Large intestine (tissue), 3 donors: ENCODE measurements around the gene EIF2B1. TPM values are rescaled to one million over a fixed set of nuclear protein-coding genes. Genes with fewer than 3 reads are reported as not detected.
A peak's percentile ranks its signal among the peaks of the same experiment; 100 is the strongest.

ENCODE experiments used
- DNase-seq, 2 donors: peaks; one replicate each; pipeline versions ENCODE4 v3.0.0 to v3.0.0-alpha.2; 2013
- H3K27ac ChIP-seq: one replicate; pipeline ENCODE4 v1.5.1; 2013; ENCODE audit warnings: low read length
- H3K27me3 ChIP-seq: 2 replicates; pipeline ENCODE4 v1.6.1; 2013; ENCODE audit warnings: low read length; ENCODE audit not compliant: control insufficient read depth, insufficient read depth
- H3K36me3 ChIP-seq: 2 replicates; pipeline ENCODE4 v1.6.1; 2013; ENCODE audit warnings: low read length; ENCODE audit not compliant: control insufficient read depth, insufficient read depth
- H3K4me1 ChIP-seq: one replicate; pipeline ENCODE4 v1.6.1; 2013; ENCODE audit warnings: low read length; ENCODE audit not compliant: control insufficient read depth, insufficient read depth
- H3K4me3 ChIP-seq: one replicate; pipeline ENCODE4 v1.5.1; 2013; ENCODE audit warnings: low read length
- H3K9me3 ChIP-seq: one replicate; pipeline ENCODE4 v1.6.1; 2013; ENCODE audit warnings: mild to moderate bottlenecking, low read depth, low read length, moderate library complexity; ENCODE audit not compliant: control insufficient read depth
- WGBS: methylation state at CpG from one replicate; pipeline ENCODE4 v1.1.5; 2013; ENCODE audit warnings: low lambda C conversion rate; ENCODE audit not compliant: insufficient coverage; 5-methylcytosine and 5-hydroxymethylcytosine counted together
- polyA plus RNA-seq: library from polyadenylated mRNA; unstranded; fragments of 120-200 nt; gene quantifications from one replicate; pipeline ENCODE4 v1.2.1, GENCODE V29; 2013

Gene EIF2B1
- polyA plus RNA-seq, 1 donor: 42.8 TPM

GRCh38 chr12:123576611-123577010 lies 56.9 kb downstream of the EIF2B1 start:
- Histone ChIP-seq H3K27ac (no peak overlapping the region), H3K4me3 (no peak overlapping the region), H3K27me3 (peaks cover 2% of the 10 kb centered on the region), H3K9me3 (no peaks in the 10 kb centered on the region), H3K36me3 (peaks cover 7% of the 10 kb centered on the region), H3K4me1 (no peaks in the 10 kb centered on the region)
- no peak for DNase-seq
- no CpG with 5 or more reads among the region's 1 CpG for WGBS

GRCh38 chr12:123573870-123574269 lies 59.6 kb downstream of the EIF2B1 start:
- peaks cover 2% of the 10 kb centered on the region for H3K27me3 ChIP-seq
- DNase-seq: no peak
- peaks cover 7% of the 10 kb centered on the region for H3K36me3 ChIP-seq
- no peaks in the 10 kb centered on the region for H3K4me1 ChIP-seq
- H3K27ac ChIP-seq: no peak overlapping the region
- WGBS: no CpG with 5 or more reads among the region's 4 CpGs
- no peaks in the 10 kb centered on the region for H3K9me3 ChIP-seq
- H3K4me3 ChIP-seq: no peak overlapping the region

- no CpG with 5 or more reads among the region's 2 CpGs for WGBS
- Histone ChIP-seq H3K9me3 (no peaks in the 10 kb centered on the region), H3K27ac (no peak overlapping the region), H3K4me3 (no peak overlapping the region), H3K4me1 (no peaks in the 10 kb centered on the region), H3K36me3 (peaks cover 7% of the 10 kb centered on the region), H3K27me3 (peaks cover 2% of the 10 kb centered on the region)
- DNase-seq: no peak
Observed at GRCh38 chr12:123572391-123572790, 61.1 kb downstream of the EIF2B1 start.

- peaks cover 3% of the 10 kb centered on the region for H3K36me3 ChIP-seq
- H3K9me3 ChIP-seq: no peaks in the 10 kb centered on the region
- no peak overlapping the region for H3K27ac ChIP-seq
- H3K27me3 ChIP-seq: peaks cover 2% of the 10 kb centered on the region
- DNase-seq: peak; percentile 12 to 59
- no peaks in the 10 kb centered on the region for H3K4me1 ChIP-seq
- WGBS: no CpG with 5 or more reads among the region's 4 CpGs
- no peak overlapping the region for H3K4me3 ChIP-seq
Observed at GRCh38 chr12:123571343-123571813, 62.1 kb downstream of the EIF2B1 start.

Other genes with a start within 250 kb of the EIF2B1 start
- gene KMT5A, start 249.6 kb downstream of the EIF2B1 start, polyA plus RNA-seq: 37.6 TPM
- gene RILPL2, start 197.0 kb downstream of the EIF2B1 start, polyA plus RNA-seq: 1.7 TPM
- gene SNRNP35, start 175.5 kb downstream of the EIF2B1 start, polyA plus RNA-seq: 31.0 TPM
- gene RILPL1, start 100.0 kb downstream of the EIF2B1 start, polyA plus RNA-seq: 9.7 TPM
- 233 TPM for gene TMED2, start 49.1 kb downstream of the EIF2B1 start, polyA plus RNA-seq
- 37.9 TPM for gene DDX55, start 31.6 kb downstream of the EIF2B1 start, polyA plus RNA-seq
- gene GTF2H3, start 143 bp upstream of the EIF2B1 start, polyA plus RNA-seq: 33.9 TPM
- gene TCTN2, start 37.4 kb upstream of the EIF2B1 start, polyA plus RNA-seq: 8.6 TPM
- 18.5 TPM for gene ATP6V0A2, start 78.7 kb upstream of the EIF2B1 start, polyA plus RNA-seq
- gene DNAH10, start 128.6 kb upstream of the EIF2B1 start, polyA plus RNA-seq: 1.0 TPM